DMS53 (cell line): ENCODE measurements around the gene ISM1.

Source experiments
- DNase-seq: peaks from one replicate; lab custom pipeline; 2025; lab: John Stamatoyannopoulos, UW

Gene ISM1

GRCh38 chr20:13348311-13349234, 127.5 kb downstream of the ISM1 start:
- no peak for DNase-seq

DNA sequence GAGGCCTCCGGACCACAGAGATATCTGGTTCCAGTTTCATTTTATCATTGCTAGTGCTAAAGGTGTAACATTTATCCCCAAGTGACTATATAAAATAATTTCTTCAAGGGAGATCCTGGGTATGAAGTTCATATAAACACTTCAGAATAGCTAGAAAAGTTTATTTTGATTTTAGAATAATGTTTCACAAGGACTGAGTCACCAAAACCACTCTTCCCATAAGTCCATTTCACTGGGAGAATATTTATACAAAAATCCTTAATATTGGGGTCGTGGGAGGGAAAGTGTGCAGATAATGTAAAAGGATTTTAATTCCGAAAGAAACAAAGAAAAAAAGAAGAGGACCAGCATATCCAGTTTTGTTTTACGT, 128.1 kb downstream of the ISM1 start:
- DNase-seq: no peak
